Stimulated activated CD4-positive, alpha-beta T cell treated with anti-CD3 and anti-CD28 coated beads, Interleukin-15, amount 100 ng/mL, for 1 hour (primary cell): ENCODE measurements around the gene CSNK1D.

Experiments
- DNase-seq, 2 donors: peaks; one replicate each; pipeline ENCODE4 v3.0.0-alpha.2; 2020; ENCODE audit warnings: low read depth in 1 of 2, low spot score in 1 of 2

CSNK1D gene

GRCh38 chr17:82295472-82295814, 21.9 kb upstream of the CSNK1D start:
- no peak for DNase-seq

DNA sequence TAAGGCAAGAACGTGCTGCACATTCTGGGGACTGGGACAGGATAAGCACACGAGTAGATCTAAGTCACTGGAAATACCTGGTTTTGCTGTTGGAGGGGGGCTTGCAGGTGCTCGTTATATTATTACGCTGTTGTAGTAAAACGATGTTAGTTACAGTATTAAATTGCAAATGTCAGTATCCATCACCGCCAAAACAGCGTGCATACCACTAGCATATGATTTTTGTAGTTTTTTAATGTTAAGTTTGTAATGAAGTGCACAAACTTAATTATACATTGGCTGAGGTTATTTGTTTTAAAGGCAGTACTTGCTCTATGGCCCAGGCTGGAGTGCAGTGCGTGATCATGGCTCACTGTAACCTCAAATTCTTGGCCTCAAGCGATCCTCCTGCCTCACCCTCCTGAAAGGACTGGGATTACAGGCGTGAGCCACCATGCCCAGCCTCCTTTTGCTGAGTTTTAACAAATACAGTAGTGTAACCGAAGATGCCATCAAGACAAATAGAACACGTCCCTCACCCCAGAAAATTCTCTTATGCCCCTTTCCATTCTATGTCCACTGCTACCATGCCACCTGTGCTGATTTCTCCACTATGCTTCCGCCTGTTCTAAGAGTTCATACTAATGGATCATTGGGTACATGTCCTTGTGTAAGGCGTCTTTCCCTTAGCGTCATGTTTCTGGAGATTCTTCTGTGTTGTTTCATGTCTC, 20.7 kb upstream of the CSNK1D start:
- no peak for DNase-seq

DNA sequence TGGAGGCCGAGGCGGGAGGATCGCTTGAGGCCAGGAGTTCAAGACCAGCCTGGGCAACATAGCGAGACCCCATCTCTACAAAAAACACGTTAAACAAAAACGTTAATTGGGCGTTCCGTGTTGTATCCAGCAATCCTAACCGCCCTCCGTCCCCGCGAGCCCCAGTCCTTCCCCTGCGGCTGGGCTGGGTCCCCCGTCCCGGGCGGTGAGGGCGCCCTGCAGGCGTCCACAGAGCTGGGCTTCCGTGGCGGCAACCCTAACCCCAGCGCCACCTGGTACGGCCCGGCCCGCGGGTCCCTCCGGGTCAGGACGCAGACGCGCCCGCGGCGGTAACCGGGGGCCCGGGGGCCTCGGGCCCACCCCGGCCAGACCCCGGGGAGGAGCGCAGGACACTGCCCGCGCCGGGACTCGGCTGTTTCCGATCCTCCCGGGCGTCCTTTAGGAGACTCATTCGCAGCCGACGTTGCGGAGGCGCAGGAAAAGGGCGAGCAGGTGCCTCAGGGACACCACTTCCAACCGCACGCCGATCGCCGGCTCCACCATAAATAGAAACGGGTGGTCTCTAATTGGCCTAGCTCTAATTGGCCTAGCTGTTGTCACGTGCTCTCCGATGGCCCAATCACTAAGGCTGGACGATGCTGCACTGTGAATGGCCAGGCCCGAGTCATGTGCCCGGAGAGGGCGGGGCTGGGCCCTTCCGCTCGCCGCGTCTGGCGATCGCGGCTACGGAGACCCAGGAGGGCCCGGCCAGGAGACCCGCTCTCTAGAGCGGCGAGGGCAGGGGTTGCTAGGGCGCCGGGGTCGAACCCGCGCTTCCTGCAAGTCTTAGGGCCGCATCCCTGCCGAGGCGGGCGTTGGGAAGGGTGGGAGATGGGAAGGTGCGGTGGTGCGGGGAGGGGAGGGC, 19.0 kb upstream of the CSNK1D start:
- peak; percentile 82 to 85 for DNase-seq

- no peak for DNase-seq
These were observed 18.2 kb upstream of the CSNK1D start for GRCh38 chr17:82291582-82292250.

GRCh38 chr17:82287868-82288801, 14.6 kb upstream of the CSNK1D start:
- DNase-seq: no peak

DNA sequence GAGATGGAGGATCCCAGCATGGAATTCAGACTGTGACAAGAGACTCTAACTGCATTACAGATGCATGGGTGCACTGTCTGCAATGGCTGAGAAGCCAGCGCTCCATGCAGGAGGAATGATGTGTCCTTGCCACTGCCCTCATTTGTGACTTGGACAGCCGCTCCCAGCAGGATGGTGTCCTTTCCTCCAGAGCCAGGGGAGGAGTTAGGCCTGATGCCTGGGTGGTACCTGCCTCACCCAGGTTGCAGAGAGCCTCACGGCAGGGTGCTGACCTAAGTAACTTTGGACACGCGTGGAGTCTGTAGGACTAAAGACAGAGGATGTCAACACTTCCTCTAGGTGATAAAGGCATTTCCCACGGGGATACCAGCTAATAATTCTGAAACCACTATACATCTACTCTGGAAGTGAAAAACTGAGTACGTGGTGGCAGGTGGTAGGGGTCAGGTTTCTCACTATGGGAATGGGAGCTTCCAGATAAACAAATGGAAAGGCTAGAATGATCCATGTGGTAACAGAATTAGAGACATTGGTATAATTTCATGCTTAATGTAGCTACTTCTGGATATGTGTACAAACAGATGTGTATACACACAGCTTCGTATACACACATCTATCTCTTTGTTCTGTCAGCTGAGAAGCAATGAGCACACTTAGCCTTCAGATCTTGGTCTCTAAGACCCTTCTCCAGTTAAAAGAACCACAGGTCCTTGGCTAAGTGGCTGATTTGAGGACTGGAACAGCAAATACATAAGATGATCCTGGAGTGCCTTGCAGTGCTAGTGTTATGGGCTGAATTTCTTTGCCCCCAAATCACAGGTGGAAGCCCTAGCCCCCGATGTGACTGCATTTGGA, 13.7 kb upstream of the CSNK1D start:
- DNase-seq: no peak

- no peak for DNase-seq
These were observed 11.6 kb upstream of the CSNK1D start for GRCh38 chr17:82285141-82285540.

DNA sequence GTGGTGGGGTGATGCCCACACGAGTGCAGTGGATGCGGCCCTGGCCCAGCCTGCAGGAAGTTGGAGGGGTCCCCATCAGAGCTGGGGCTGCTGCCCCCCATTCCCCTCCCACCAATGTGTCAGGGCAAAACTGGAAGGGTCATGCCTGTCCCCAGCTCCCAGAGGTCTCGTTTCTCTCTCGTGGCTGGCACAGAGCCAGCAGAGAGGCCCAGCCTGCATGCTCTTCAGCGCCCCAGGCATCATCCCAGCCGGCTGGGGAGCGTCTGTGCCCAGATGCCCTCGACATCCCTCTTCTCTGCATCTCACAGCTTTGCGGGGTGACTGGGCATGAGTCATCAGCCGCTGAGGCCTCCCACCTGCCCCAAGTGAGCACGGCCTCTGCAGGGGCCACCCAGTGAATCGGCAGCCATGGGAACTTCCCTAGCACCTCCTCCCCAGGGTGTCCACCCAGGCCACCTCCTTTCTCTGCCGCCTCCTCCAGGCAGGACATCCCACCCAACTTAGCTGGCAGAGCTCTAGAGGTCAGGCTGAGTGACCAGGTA, 9.8 kb upstream of the CSNK1D start:
- DNase-seq: no peak

DNA sequence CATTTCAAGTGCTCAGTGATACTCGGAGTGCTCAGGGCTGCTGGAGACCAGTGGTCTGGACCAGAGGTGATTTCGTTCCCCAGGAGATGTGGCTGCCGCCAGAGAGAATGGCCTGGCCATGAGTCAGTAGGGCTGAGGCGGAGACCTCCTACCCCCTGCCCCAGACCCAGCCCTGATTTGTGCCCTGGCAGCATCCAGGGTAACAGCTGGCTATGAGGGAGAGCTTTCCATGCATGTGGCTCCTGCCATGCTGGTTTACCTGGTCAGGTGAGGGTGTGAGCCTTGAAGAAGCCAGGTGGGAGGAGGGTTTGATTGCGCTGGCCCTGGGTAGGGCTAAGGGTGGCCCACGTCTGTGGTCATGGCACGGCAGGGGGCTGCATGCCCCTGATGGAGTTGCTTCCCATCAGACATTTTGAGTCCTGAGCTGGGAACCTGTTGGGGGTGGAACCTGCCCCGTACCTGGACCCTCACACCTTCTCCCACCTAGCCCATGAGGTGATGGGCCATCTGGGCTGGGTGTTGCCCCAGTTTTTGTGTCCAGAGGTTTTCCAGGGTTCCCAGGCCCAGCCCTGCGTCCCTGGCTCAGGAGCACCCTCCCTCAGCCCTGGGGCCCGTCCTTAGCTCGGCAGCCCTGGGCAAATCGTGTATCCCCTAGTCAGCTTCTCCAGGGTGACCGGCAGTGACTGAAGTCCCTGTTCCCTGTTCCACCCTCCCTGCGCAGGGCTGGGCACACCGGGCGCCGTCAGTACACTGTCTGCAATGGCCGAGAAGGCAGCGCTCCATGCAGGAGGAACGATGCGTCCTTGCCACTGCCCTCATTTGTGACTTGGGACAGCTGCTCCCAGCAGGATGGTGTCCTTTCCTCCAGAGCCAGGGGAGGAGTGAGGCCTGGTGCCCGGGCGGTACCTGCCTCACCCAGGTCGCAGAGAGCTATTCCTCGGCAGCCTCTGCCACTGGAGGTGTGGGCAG, 9.0 kb upstream of the CSNK1D start:
- no peak for DNase-seq

DNA sequence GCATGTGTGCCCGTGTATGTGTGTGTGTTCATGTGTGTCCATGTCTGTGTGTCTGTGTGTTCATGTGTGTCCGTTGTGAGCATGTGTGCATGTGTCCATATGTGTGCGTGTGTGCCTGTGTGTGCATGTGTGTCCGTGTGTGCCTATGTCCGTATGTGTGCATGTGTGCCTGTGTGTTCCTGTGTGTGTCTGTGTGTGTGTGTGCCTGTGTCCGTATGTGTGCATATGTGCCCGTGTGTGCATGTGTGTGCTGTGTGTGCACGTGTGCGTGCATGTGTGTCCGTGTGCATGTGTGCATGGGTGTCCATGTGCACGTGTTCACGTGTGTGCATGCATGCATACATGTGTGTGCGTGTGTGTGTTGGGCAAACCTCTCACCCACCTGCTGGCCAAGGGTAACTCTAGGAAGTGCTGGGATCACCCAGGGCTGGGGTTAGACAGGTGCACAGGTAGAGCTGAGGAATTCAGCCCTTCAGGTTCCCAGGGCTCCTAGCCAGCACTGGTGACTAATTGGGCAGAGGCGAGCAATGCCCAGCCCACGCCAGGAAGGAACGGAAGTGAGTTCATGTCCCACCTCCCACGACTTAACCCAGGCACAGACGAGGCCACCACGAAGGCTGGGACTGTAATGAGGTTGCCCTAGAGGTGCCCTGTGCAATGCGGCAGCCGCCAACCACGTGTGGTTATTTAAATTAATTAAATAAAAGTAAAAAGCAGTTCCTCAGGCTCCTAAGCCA, 8.2 kb upstream of the CSNK1D start:
- DNase-seq: no peak

- no peak for DNase-seq
These were observed 7.6 kb upstream of the CSNK1D start for GRCh38 chr17:82281076-82281475.

DNA sequence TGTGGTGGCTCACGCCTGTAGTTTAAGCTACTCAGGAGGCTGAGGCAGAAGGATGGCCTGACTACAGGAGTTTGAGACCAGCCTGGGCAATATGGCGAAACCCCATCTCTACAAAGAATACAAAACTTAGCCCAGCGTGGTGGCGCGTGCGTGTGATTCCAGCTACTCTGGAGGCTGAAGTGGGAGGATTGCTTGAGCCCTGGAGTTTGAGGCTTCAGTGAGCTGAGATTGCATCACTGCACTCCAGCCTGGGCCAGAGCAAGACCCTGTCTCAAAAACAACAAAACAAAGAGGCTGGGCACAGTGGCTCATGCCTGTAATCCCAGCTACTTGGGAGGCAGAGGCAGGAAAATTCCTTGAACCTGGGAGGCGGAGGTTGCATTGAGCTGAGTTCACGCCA, 7.0 kb upstream of the CSNK1D start:
- DNase-seq: no peak

DNA sequence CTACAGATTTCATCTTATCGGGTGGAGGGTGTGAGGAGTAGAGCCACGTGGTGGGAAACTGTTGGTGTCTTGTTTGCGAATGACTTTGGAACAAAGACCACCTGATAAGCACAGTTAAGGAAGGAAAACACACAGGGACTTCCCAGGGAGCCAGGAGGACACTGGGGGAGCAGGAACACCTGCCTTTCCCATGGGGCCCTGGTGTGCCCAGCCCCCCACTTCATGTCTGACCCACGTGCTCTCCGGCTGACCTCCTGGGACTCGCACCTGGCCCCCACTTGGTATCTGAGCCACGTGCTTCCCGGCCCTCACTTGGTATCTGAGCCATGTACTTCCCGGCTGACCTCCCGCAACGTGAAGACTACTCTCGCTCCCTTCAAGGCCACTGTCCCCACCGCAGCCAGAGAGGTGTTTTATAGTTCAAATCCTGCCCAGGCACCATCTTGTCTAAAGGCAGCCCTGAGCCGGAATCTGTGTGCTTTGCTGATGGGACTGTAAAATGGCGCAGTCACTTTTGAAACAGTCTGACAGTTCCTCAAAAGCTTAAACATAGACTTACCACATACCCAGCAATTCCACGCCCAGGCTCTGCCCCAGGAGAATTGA, 5.4 kb upstream of the CSNK1D start:
- no peak for DNase-seq

DNA sequence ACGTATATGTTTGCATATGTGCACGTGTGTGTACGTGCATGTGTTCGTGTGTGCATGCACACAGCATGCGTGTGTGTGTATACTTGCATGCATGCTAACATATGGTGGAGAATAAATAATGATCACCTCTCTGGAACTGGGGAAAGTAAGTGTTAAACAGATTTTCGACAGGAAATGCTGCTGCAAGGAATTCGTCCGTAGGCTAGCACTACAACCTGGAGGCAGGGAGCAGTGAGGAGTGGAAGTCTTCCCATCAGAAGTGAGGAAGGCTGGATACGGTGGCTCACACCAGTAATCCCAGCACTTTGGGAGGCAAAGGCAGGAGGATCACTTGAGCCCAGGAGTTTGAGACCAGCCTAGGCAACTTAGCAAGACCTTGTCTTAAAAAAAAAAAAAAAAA, 4.8 kb upstream of the CSNK1D start:
- no peak for DNase-seq

DNA sequence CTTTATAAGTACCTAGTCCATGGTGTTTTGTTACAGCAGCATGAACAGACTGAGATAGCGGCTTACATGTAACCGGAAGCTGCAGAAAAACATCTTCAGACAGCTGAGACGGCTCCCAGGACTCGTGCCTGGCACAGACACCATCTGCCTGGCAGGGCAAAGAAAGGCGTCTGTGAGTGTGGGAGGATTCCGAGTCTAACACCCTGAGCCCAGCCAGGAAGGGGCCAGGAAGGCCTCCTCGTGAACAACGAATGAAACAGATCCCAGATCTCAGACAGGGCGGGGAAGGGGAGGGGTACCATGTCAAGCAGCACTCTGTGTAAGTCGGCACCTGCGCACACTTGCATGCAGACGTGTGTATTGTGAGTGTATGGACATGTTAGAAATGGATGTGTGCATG, 4.4 kb upstream of the CSNK1D start:
- DNase-seq: no peak

DNA sequence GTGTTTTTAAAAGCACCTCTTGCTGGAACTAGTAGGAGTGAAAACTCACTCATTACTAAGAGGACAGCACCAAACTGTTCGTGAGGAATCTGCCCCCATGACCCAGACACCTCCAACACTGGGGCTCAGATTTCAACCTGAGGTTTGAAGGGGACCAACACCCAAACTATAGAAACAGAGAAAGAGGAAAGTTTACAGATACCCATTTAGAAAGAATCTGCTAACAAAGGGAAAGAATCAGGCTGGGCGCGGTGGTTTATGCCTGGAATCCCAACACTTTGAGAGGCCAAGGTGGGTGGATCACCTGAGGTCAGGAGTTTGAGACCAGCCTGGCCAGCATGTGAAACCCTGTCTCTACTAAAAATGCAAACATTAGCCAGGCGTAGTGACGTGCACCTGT, 3.4 kb upstream of the CSNK1D start:
- no peak for DNase-seq

DNA sequence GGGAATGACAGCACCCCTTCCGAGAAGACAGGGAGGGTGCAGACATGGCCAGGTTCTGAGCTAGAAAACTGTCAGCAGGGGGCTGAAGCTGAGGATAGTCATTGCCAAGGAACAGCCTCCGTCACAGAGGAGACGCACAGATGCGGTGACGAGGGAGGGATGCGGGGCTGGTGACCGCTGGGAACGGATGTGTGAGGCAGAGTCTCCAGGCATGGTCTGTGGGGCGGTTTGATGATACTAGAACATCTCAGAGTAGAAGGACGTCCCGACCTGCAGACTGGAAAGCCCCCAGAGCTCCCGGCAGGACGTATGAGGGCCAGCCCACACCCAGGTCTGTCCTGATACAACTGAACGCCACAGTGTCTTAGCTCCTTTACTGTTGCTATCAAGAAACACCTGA, 1.8 kb upstream of the CSNK1D start:
- no peak for DNase-seq
